IMR-90 (cell line): ENCODE results near the gene TERF2IP. TPM values are rescaled to one million over a fixed set of nuclear protein-coding genes. Genes with fewer than 3 reads are reported as not detected.

Source experiments
- ATAC-seq: fragments of 200-7000 bp; cut with Tn5 transposase; 2 replicates; pipeline ENCODE4 v1.9.1; 2020; ENCODE audit warnings: low read depth, mild to moderate bottlenecking, moderate library complexity
- BruUV-seq: library from RNA; stranded (reverse); fragments of 400-500 nt; replicated peaks from 2 replicates; lab custom pipeline; 2021; lab: Mats Ljungman, UMichigan
- CTCF ChIA-PET: fragments of 300-600 bp; formaldehyde crosslinking; extraction: SDS; loops from one replicate; lab custom pipeline; 2021; ENCODE audit warnings: antibody characterized with exemption; lab: Yijun Ruan, JAX
- POLR2A ChIA-PET: fragments of 300-600 bp; sonication (Branson Sonifier 250); formaldehyde crosslinking; loops from one replicate; lab custom pipeline; 2022; ENCODE audit warnings: antibody characterized with exemption; ENCODE audit not compliant: unreplicated experiment; lab: Charles Lee
- DNase-seq: peaks from one replicate; pipeline ENCODE4 v3.0.0; 2013
- H2AFZ ChIP-seq: replicated peaks from 2 replicates; pipeline ENCODE3; 2013; ENCODE audit warnings: low read length, mild to moderate bottlenecking; ENCODE audit not compliant: poor library complexity
- H2AK5ac ChIP-seq: 2 replicates; pipeline ENCODE4 v1.6.1; 2013; ENCODE audit warnings: low read depth, low read length, inconsistent platforms
- H2AK9ac ChIP-seq: replicated peaks from 2 replicates; pipeline ENCODE3; 2013; ENCODE audit warnings: mild to moderate bottlenecking, low read depth, low read length, moderate library complexity; ENCODE audit not compliant: poor library complexity
- H2BK120ac ChIP-seq: 2 replicates; pipeline ENCODE4 v1.6.1; 2013; ENCODE audit warnings: low read depth, low read length, inconsistent platforms
- H2BK15ac ChIP-seq: 3 replicates; pipeline ENCODE4 v1.6.1; 2013; ENCODE audit warnings: low read depth, low read length, inconsistent platforms
- H2BK20ac ChIP-seq: 2 replicates; pipeline ENCODE4 v1.6.1; 2013; ENCODE audit warnings: low read depth, mild to moderate bottlenecking, inconsistent platforms, low read length, moderate library complexity
- H2BK5ac ChIP-seq: 2 replicates; pipeline ENCODE4 v1.6.1; 2013; ENCODE audit warnings: mild to moderate bottlenecking, low read depth, low read length, inconsistent platforms; ENCODE audit not compliant: poor library complexity, severe bottlenecking
- H3K14ac ChIP-seq: replicated peaks from 2 replicates; pipeline ENCODE4 v1.6.1; 2013; ENCODE audit warnings: low read depth, low read length, inconsistent platforms
- H3K18ac ChIP-seq: 2 replicates; pipeline ENCODE4 v1.6.1; 2013; ENCODE audit warnings: low read depth, low read length, control low read depth
- H3K23ac ChIP-seq: 2 replicates; pipeline ENCODE4 v1.6.1; 2013; ENCODE audit warnings: low read depth, low read length, inconsistent platforms
- H3K27ac ChIP-seq: 2 replicates; pipeline ENCODE4 v1.5.1; 2013; ENCODE audit warnings: mild to moderate bottlenecking, control low read depth, low read length; ENCODE audit not compliant: insufficient read depth
- H3K27me3 ChIP-seq: 2 replicates; pipeline ENCODE4 v1.6.1; 2013; ENCODE audit warnings: low read length; ENCODE audit not compliant: control insufficient read depth, insufficient read depth
- H3K36me3 ChIP-seq: 2 replicates; pipeline ENCODE4 v1.6.1; 2013; ENCODE audit warnings: low read length, mixed read lengths; ENCODE audit not compliant: control insufficient read depth, insufficient read depth
- H3K4ac ChIP-seq: 2 replicates; pipeline ENCODE4 v1.6.1; 2013; ENCODE audit warnings: low read depth, low read length, inconsistent platforms
- H3K4me1 ChIP-seq: 2 replicates; pipeline ENCODE4 v1.6.1; 2013; ENCODE audit warnings: low read length, mixed read lengths; ENCODE audit not compliant: control insufficient read depth, insufficient read depth
- H3K4me2 ChIP-seq: 2 replicates; pipeline ENCODE4 v1.6.1; 2013; ENCODE audit warnings: low read depth, mild to moderate bottlenecking, control low read depth, low read length, moderate library complexity
- H3K4me3 ChIP-seq: 2 replicates; pipeline ENCODE4 v1.5.1; 2013; ENCODE audit warnings: low read depth, mild to moderate bottlenecking, control low read depth, low read length, moderate library complexity; ENCODE audit not compliant: insufficient read depth
- H3K56ac ChIP-seq: 2 replicates; pipeline ENCODE4 v1.6.1; 2013; ENCODE audit warnings: low read length, inconsistent platforms; ENCODE audit not compliant: insufficient read depth; ENCODE audit errors: extremely low read depth
- H3K79me1 ChIP-seq, 2 experiments: 2 replicates each; pipeline ENCODE4 v1.6.1; 2013; ENCODE audit warnings: low read length in 2 of 2, inconsistent platforms in 1 of 2, low read depth in 1 of 2
- H3K9ac ChIP-seq: 2 replicates; pipeline ENCODE4 v1.6.1; 2013; ENCODE audit warnings: low read depth, low read length, control low read depth
- H3K9me1 ChIP-seq: 2 replicates; pipeline ENCODE4 v1.6.1; 2013; ENCODE audit warnings: low read length, inconsistent platforms; ENCODE audit not compliant: insufficient read depth
- H3K9me3 ChIP-seq: 2 replicates; pipeline ENCODE4 v1.6.1; 2013; ENCODE audit warnings: low read length; ENCODE audit not compliant: control insufficient read depth, insufficient read depth
- H4K20me1 ChIP-seq: 2 replicates; pipeline ENCODE4 v1.6.1; 2013; ENCODE audit warnings: low read length, inconsistent platforms; ENCODE audit not compliant: insufficient read depth
- H4K5ac ChIP-seq: 2 replicates; pipeline ENCODE4 v1.6.1; 2013; ENCODE audit warnings: mild to moderate bottlenecking, low read depth, low read length, control low read depth
- H4K8ac ChIP-seq, 2 experiments: 2 replicates each; pipeline ENCODE4 v1.6.1; 2013; ENCODE audit warnings: low read depth in 2 of 2, low read length in 2 of 2, control low read depth in 1 of 2, inconsistent platforms in 1 of 2
- H4K91ac ChIP-seq: 2 replicates; pipeline ENCODE4 v1.6.1; 2013; ENCODE audit warnings: low read depth, low read length, inconsistent platforms; ENCODE audit not compliant: insufficient read depth
- FOS ChIP-seq: fragments of 150-350 bp; IDR thresholded peaks from 2 replicates; pipeline ENCODE4 v1.6.1; 2016; ENCODE audit warnings: low read depth, low read length
- NFE2L2 ChIP-seq: fragments of 150-350 bp; IDR thresholded peaks from 2 replicates; pipeline ENCODE4 v1.6.1; 2016; ENCODE audit warnings: low read depth, mild to moderate bottlenecking, low read length
- WGBS, 2 experiments: methylation state at CpG; one replicate each; pipeline versions ENCODE4 v1.1.5 to v1.1.7; 2013; ENCODE audit warnings: missing lambda C conversion rate in 2 of 2; ENCODE audit not compliant: insufficient read length in 1 of 2; ENCODE audit errors: extremely low coverage in 2 of 2; 5-methylcytosine and 5-hydroxymethylcytosine counted together
- dilution Hi-C: fragments of 300-500 bp; cut with HindIII; formaldehyde crosslinking; loops from one replicate; pipeline ENCODE4 v1.14.3; 2018; ENCODE audit warnings: low sequenced_read_pairs; ENCODE audit not compliant: unreplicated experiment
- in situ Hi-C: fragments of 300-500 bp; cut with MboI; formaldehyde crosslinking; loops from 3 replicates; pipeline ENCODE4 v1.14.3; 2019; ENCODE audit warnings: low sequenced_read_pairs, inconsistent platforms, mixed read lengths
- intact Hi-C: fragments of 100-400 bp; cut with micrococcal nuclease; formaldehyde crosslinking; loops from 2 replicates; pipeline ENCODE4 v1.10.0; 2022
- polyA plus RNA-seq, 3 experiments: library from polyadenylated mRNA; depleted of rRNA; stranded (reverse); fragments of >200 nt; gene quantifications; 2 replicates each; pipeline ENCODE4 v1.2.3, GENCODE V29; 2012; ENCODE audit warnings: low replicate concordance in 1 of 3
- total RNA-seq: library from RNA; depleted of rRNA; stranded (reverse); fragments of >200 nt; gene quantifications from 2 replicates; pipeline ENCODE4 v1.2.3, GENCODE V29; 2012

TERF2IP gene
- total and polyA plus RNA-seq, 2 of the 4 experiments (the other 2 are of a cell fraction) = 15.4 to 32.5 TPM

GRCh38 chr16:75679366-75679765 lies 31.8 kb downstream of the TERF2IP start:
- no peak overlapping the region for H4K91ac ChIP-seq
- no peak for ATAC-seq
- 79% methylated on average over 2 of the region's 5 CpGs; no CpG with 5 or more reads in 1 of the 2 experiments for WGBS, 2 experiments
- H3K36me3 ChIP-seq = no peaks in the 10 kb centered on the region
- no peak overlapping the region for H2AK5ac ChIP-seq
- no peak overlapping the region for H2BK5ac ChIP-seq
- no TSS peak for BruUV-seq
- peaks cover 3% of the 10 kb centered on the region; the same call in 1 of the 2 replicates for H3K9me3 ChIP-seq
- H3K27ac ChIP-seq = no peak overlapping the region
- H3K4me2 ChIP-seq = no peak overlapping the region
- no peak overlapping the region for H4K5ac ChIP-seq
- H3K14ac ChIP-seq = no peak overlapping the region
- DNase-seq = no peak
- no peak overlapping the region for H3K23ac ChIP-seq
- H3K4ac ChIP-seq = no peak overlapping the region
- no peak overlapping the region for H3K18ac ChIP-seq
- H3K4me1 ChIP-seq = no peaks in the 10 kb centered on the region
- intact Hi-C loops (no loop called here), dilution Hi-C loops (no loop called here), in situ Hi-C loops (no loop called here)
- no peak overlapping the region for H2AFZ ChIP-seq
- no peak overlapping the region for H3K9ac ChIP-seq
- no peak overlapping the region for H2AK9ac ChIP-seq
- H3K9me1 ChIP-seq = no peaks in the 10 kb centered on the region
- ChIA-PET POLR2A (no interaction called here), CTCF (no interaction called here)
- TF ChIP-seq FOS = no peak
- TF ChIP-seq NFE2L2 = no peak
- H2BK20ac ChIP-seq = no peak overlapping the region
- H3K56ac ChIP-seq = no peak overlapping the region
- H4K20me1 ChIP-seq = no peaks in the 10 kb centered on the region
- H4K8ac ChIP-seq = no peak overlapping the region
- no peaks in the 10 kb centered on the region for H3K27me3 ChIP-seq
- H2BK15ac ChIP-seq = no peak overlapping the region
- no peaks in the 10 kb centered on the region for H3K79me1 ChIP-seq
- no peak overlapping the region for H2BK120ac ChIP-seq
- H3K4me3 ChIP-seq = no peak overlapping the region
